B cell (primary cell): ENCODE results near the gene ARHGAP33.

Experiments used
- CTCF ChIP-seq: fragments of 200-600 bp; IDR thresholded peaks from one replicate; pipeline ENCODE4 v1.8.0; 2022; ENCODE audit warnings: antibody characterized with exemption, mild to moderate bottlenecking
- EZH2 ChIP-seq: IDR thresholded peaks from 2 replicates; pipeline ENCODE4 v1.6.1; 2012; ENCODE audit warnings: borderline replicate concordance, low read depth, mild to moderate bottlenecking, moderate library complexity, low read length; ENCODE audit not compliant: insufficient read depth, poor library complexity, severe bottlenecking

GRCh38 chr19:35832054-35832453, 56.7 kb downstream of the ARHGAP33 start:
- TF ChIP-seq CTCF = no peak
- no peak for TF ChIP-seq EZH2
